OCI-LY7 (cell line): ENCODE data around the gene RAMAC. TPM values are rescaled to one million over a fixed set of nuclear protein-coding genes. Genes with fewer than 3 reads are reported as not detected.
"Not testable (repeated sequence)": the region's sequence is repeated elsewhere in the genome, so short reads cannot be mapped to it uniquely, and the experiment has no call there.

Experiments
- BruUV-seq: library from RNA; stranded (reverse); fragments of 400-500 nt; replicated peaks from 2 replicates; lab custom pipeline; 2021; lab: Mats Ljungman, UMichigan
- CTCF ChIA-PET: fragments of 300-600 bp; sonication (Branson Sonifier 250); formaldehyde crosslinking; loops from one replicate; lab custom pipeline; 2022; ENCODE audit warnings: antibody characterized with exemption; ENCODE audit not compliant: unreplicated experiment; lab: Charles Lee
- POLR2A ChIA-PET: fragments of 300-600 bp; sonication (Branson Sonifier 250); formaldehyde crosslinking; loops from one replicate; lab custom pipeline; 2022; ENCODE audit warnings: antibody characterized with exemption; lab: Charles Lee
- DNase-seq: peaks from one replicate; pipeline ENCODE4 v3.0.0-alpha.2; 2015; ENCODE audit warnings: low spot score
- H2AFZ ChIP-seq: fragments of 200-600 bp; sonication (generic), shearing (Covaris generic); 2 replicates; pipeline ENCODE4 v1.6.1; 2014; ENCODE audit warnings: mild to moderate bottlenecking, antibody characterized with exemption, low read length, moderate library complexity
- H3K27ac ChIP-seq: fragments of 200-600 bp; sonication (generic); 2 replicates; pipeline ENCODE4 v1.5.1; 2014; ENCODE audit warnings: mixed run types, low read depth, mild to moderate bottlenecking, moderate library complexity, low read length, inconsistent platforms; ENCODE audit not compliant: poor library complexity, severe bottlenecking
- H3K36me3 ChIP-seq: fragments of 200-600 bp; sonication (generic); 2 replicates; pipeline ENCODE4 v1.6.1; 2014; ENCODE audit warnings: mild to moderate bottlenecking, antibody characterized with exemption, low read length, moderate library complexity, mixed read lengths; ENCODE audit not compliant: insufficient read depth
- H3K4me1 ChIP-seq: fragments of 200-600 bp; sonication (generic); 2 replicates; pipeline ENCODE4 v1.5.1; 2014; ENCODE audit warnings: mild to moderate bottlenecking, low read length; ENCODE audit not compliant: insufficient read depth, poor library complexity, severe bottlenecking
- H3K4me2 ChIP-seq: fragments of 200-600 bp; sonication (generic); 2 replicates; pipeline ENCODE4 v1.6.1; 2014; ENCODE audit warnings: mild to moderate bottlenecking, low read length
- H3K4me3 ChIP-seq: fragments of 200-600 bp; sonication (generic); 2 replicates; pipeline ENCODE4 v1.5.1; 2014; ENCODE audit warnings: mild to moderate bottlenecking, low read depth, low read length; ENCODE audit not compliant: poor library complexity, severe bottlenecking
- H3K79me2 ChIP-seq: fragments of 200-600 bp; sonication (generic); 2 replicates; pipeline ENCODE4 v1.6.1; 2016; ENCODE audit warnings: low read depth, mild to moderate bottlenecking, low read length, moderate library complexity, mixed read lengths; ENCODE audit not compliant: insufficient read depth
- H3K9me2 ChIP-seq: fragments of 200-600 bp; sonication (generic); 2 replicates; pipeline ENCODE4 v1.6.1; 2016; ENCODE audit warnings: mild to moderate bottlenecking, low read length, mixed read lengths; ENCODE audit not compliant: insufficient read depth
- H3K9me3 ChIP-seq: fragments of 200-600 bp; sonication (generic); 2 replicates; pipeline ENCODE4 v1.6.1; 2014; ENCODE audit warnings: mild to moderate bottlenecking, mixed run types, low read length, mixed read lengths
- H4K20me1 ChIP-seq: fragments of 200-600 bp; sonication (generic); 2 replicates; pipeline ENCODE4 v1.6.1; 2014; ENCODE audit warnings: mild to moderate bottlenecking, antibody characterized with exemption, low read length, moderate library complexity, mixed read lengths; ENCODE audit not compliant: insufficient read depth
- EZH2phosphoT487 ChIP-seq: fragments of 200-600 bp; sonication (generic); IDR thresholded peaks from 2 replicates; pipeline ENCODE4 v1.6.1; 2018; ENCODE audit warnings: low read depth, borderline replicate concordance, mild to moderate bottlenecking, mixed run types, antibody characterized with exemption, low read length, moderate library complexity, mixed read lengths
- intact Hi-C: fragments of 100-400 bp; cut with micrococcal nuclease; formaldehyde crosslinking; loops from one replicate; pipeline ENCODE4 v1.10.0; 2022; ENCODE audit not compliant: unreplicated experiment
- total RNA-seq, 2 experiments: library from RNA; depleted of rRNA in 1 of 2; stranded (reverse); fragments of >200 nt in 1 of 2; shearing (Covaris generic) in 1 of 2; gene quantifications; 2 replicates each; pipeline ENCODE4 v1.2.3, GENCODE V29; 2014 to 2022
- TF ChIP-seq, protein P1 (sequence below): fragments of 200-600 bp; sonication (generic); conservative IDR thresholded peaks from 2 replicates; pipeline ENCODE4 v1.5.1; 2014; ENCODE audit warnings: mild to moderate bottlenecking, antibody characterized with exemption, low read length, moderate library complexity, mixed read lengths

Gene RAMAC
- total RNA-seq, 2 experiments from 2014 or later = 24.0 to 28.1 TPM

DNA sequence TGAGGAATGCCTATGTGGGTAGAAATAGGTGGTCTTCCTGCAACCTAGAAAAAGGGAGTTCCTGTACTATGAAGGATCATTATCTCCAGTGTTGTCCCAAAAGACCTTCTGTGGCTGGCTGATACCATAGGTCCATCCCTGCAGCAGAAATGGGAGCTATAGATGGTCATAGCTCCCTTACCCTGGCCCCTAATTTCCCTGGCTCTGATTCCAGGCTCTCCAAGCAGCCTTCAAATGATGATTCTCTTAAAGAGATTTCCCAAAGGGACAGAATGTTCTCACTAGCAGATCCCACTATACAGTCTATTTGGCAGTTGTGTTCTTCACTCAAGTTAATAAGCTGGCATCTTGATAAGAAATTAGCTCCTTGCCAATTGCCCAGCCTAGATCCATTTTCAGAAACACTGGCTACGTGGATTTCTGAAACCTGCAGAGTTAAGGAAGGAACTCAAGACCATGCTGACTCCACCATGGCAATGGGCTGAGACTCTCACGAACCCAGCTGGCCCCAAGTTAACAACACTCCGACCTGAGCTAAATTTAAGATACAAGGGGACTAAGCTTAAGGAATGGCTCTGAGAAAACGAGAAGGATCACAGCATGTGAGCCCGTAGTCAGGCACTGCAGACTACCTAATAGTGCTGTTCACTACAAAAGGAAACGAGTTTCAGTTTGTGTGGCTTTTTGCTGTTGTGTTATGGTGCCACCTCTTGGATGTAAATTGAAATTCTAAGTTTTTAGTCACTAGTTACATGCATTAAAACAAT is 14.1 kb downstream of the RAMAC start:
- POLR2A ChIA-PET = interaction anchor here (1.3 kb wide), 1 partner anchor 14 kb away, joined by 6 read pairs; the partner anchor contains the start of gene RAMAC

DNA sequence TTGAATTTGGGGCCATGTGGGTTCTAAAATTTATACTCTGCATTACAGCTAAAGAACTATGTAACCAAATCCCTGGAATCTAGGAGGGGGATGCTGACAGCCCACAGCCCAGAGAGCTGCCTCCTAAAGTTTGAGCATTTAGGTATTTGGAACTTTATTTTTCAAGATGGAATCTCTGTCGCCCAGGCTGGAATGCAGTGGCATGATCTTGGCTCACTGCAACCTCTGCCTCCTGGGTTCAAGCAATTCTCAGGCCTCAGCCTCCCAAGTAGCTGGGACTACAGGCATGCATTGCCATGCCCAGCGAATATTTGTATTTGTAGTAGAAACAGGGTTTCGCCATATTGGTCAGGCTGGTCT is 14.6 kb downstream of the RAMAC start:
- not testable (repeated sequence) for H3K4me1 ChIP-seq
- POLR2A ChIA-PET = interaction anchor here (1.3 kb wide), 1 partner anchor 15 kb away, joined by 6 read pairs; the partner anchor contains the start of gene RAMAC

More for the DNA sequence above, 14.1 kb downstream of the RAMAC start:
- no peak overlapping the region for H3K27ac ChIP-seq
- peaks cover 5% of the 10 kb centered on the region; the same call in 1 of the 2 replicates for H3K36me3 ChIP-seq
- H3K4me1 ChIP-seq = peaks cover 8% of the 10 kb centered on the region
- TF ChIP-seq, protein P1, sequence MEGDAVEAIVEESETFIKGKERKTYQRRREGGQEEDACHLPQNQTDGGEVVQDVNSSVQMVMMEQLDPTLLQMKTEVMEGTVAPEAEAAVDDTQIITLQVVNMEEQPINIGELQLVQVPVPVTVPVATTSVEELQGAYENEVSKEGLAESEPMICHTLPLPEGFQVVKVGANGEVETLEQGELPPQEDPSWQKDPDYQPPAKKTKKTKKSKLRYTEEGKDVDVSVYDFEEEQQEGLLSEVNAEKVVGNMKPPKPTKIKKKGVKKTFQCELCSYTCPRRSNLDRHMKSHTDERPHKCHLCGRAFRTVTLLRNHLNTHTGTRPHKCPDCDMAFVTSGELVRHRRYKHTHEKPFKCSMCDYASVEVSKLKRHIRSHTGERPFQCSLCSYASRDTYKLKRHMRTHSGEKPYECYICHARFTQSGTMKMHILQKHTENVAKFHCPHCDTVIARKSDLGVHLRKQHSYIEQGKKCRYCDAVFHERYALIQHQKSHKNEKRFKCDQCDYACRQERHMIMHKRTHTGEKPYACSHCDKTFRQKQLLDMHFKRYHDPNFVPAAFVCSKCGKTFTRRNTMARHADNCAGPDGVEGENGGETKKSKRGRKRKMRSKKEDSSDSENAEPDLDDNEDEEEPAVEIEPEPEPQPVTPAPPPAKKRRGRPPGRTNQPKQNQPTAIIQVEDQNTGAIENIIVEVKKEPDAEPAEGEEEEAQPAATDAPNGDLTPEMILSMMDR = peak; percentile 83
- no peak for TF ChIP-seq EZH2phosphoT487
- peak overlapping the region; percentile 57 for H3K4me2 ChIP-seq
- H2AFZ ChIP-seq = peak overlapping the region; percentile 35; the same call in 1 of the 2 replicates
- BruUV-seq = no TSS peak
- DNase-seq = peak; percentile 70
- H3K9me2 ChIP-seq = no peaks in the 10 kb centered on the region
- intact Hi-C loops = loop anchor here (1.0 to 10.0 kb wide), 3 partner anchors 151 to 1135 kb away; no protein-coding TSS in a partner anchor
- H3K9me3 ChIP-seq = no peaks in the 10 kb centered on the region
- H3K4me3 ChIP-seq = peak overlapping the region; percentile 29
- H4K20me1 ChIP-seq = no peaks in the 10 kb centered on the region
- CTCF ChIA-PET = interaction anchor here (0.6 to 1.2 kb wide), 2 partner anchors 14 to 151 kb away, joined by 3 to 5 read pairs; no protein-coding TSS in a partner anchor
- H3K79me2 ChIP-seq = no peaks in the 10 kb centered on the region

DNA sequence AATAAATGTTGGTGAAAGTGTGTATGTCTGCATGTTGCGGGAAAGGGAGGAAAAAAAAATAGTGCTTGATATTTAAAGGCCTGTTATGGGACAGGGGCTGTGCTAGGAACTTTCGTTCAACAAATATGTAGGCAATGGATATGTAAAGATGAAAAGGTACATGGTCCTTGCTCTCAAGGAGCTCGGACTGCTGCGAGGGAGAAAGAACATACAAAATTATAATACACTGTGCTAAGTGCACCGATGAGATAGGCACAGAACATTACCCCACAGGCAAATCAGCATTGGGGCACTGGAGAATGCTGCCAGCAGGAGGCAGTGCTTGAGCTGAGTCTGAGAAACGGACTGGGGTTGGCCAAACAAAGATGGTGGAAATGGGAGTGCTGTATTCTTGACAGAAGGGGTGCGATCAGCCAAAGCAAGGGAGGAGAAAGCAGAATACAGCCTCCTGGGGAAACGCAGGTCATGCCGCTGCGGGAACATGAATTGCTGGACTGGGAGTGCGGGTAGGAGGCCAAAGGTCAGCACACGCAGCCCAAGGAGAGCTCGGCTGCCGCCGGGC is 24.8 kb downstream of the RAMAC start:
- Histone ChIP-seq H3K9me3 (no peaks in the 10 kb centered on the region), H3K4me1 (peaks cover 23% of the 10 kb centered on the region), H3K9me2 (no peaks in the 10 kb centered on the region), H4K20me1 (peaks cover 8% of the 10 kb centered on the region; the same call in 1 of the 2 replicates), H3K79me2 (peaks cover 12% of the 10 kb centered on the region), H3K4me3 (peak overlapping the region; percentile 93), H3K36me3 (peaks cover 47% of the 10 kb centered on the region), H3K4me2 (peak overlapping the region; percentile 92), H3K27ac (peak overlapping the region; percentile 74), H2AFZ (peak overlapping the region; percentile 91)
- CTCF ChIA-PET = interaction anchor here (1.0 to 1.9 kb wide), 3 partner anchors 15 to 198 kb away, joined by 3 to 6 read pairs (median 3); partner anchors contain the start of gene BTBD1
- BruUV-seq = TSS peak; percentile 51
- no peak for TF ChIP-seq EZH2phosphoT487
- TF ChIP-seq, protein P1 = peak; percentile 92
- intact Hi-C loops = loop anchor here (1.0 kb wide), 3 partner anchors 57 to 198 kb away; partner anchors contain the start of gene BTBD1
- peak; percentile 82 for DNase-seq
- POLR2A ChIA-PET = interaction anchor here (0.7 to 1.5 kb wide), 6 partner anchors 9 to 199 kb away, joined by 3 to 4 read pairs (median 4); partner anchors contain the start of gene RAMAC

More for the DNA sequence above, 14.6 kb downstream of the RAMAC start:
- not testable (repeated sequence) for H3K9me3 ChIP-seq, BruUV-seq, DNase-seq, H4K20me1 ChIP-seq, H3K4me3 ChIP-seq, H3K27ac ChIP-seq, H3K9me2 ChIP-seq, H3K4me2 ChIP-seq, H3K79me2 ChIP-seq
- H2AFZ ChIP-seq = peak overlapping the region; percentile 35; the same call in 1 of the 2 replicates
- intact Hi-C loops = loop anchor here (1.0 to 5.0 kb wide), 2 partner anchors 151 to 468 kb away; no protein-coding TSS in a partner anchor
- peaks cover 10% of the 10 kb centered on the region; the same call in 1 of the 2 replicates for H3K36me3 ChIP-seq
- CTCF ChIA-PET = interaction anchor here (1.2 kb wide), 1 partner anchor 151 kb away, joined by 5 read pairs; no protein-coding TSS in a partner anchor
